HG03442 (cell line): Measurements from ENCODE around the gene WDPCP.
"Not testable (repeated sequence)": the region's sequence is repeated elsewhere in the genome, so short reads cannot be mapped to it uniquely, and the experiment has no call there.

Experiments used
- ATAC-seq: cut with Tn5 transposase; IDR thresholded peaks from one replicate; pipeline ENCODE4 v1.9.1; 2021; ENCODE audit warnings: mild to moderate bottlenecking, moderate library complexity; ENCODE audit not compliant: unreplicated experiment

WDPCP gene

GRCh38 chr2:63465633-63466032 is 122.6 kb downstream of the WDPCP start:
- no peak for ATAC-seq

GRCh38 chr2:63463142-63463541 is 125.1 kb downstream of the WDPCP start:
- no peak for ATAC-seq

- no peak for ATAC-seq
Measured at GRCh38 chr2:63446658-63447057, 141.6 kb downstream of the WDPCP start.

GRCh38 chr2:63444565-63445288 is 143.6 kb downstream of the WDPCP start:
- ATAC-seq: no peak

GRCh38 chr2:63440612-63441011 is 147.7 kb downstream of the WDPCP start:
- no peak for ATAC-seq

GRCh38 chr2:63438181-63438580 is 150.1 kb downstream of the WDPCP start:
- no peak for ATAC-seq

- ATAC-seq: no peak
Measured at GRCh38 chr2:63436488-63436887, 151.8 kb downstream of the WDPCP start.

- no peak for ATAC-seq
Measured at GRCh38 chr2:63435070-63435469, 153.2 kb downstream of the WDPCP start.

GRCh38 chr2:63434024-63435001 is 154.0 kb downstream of the WDPCP start:
- ATAC-seq: no peak

GRCh38 chr2:63432373-63432772 is 155.9 kb downstream of the WDPCP start:
- no peak for ATAC-seq

GRCh38 chr2:63425606-63426005 is 162.7 kb downstream of the WDPCP start:
- no peak for ATAC-seq

GRCh38 chr2:63425079-63425416 is 163.2 kb downstream of the WDPCP start:
- peak; percentile 90 for ATAC-seq

- peak; percentile 23 for ATAC-seq
Measured at GRCh38 chr2:63424329-63425078, 163.8 kb downstream of the WDPCP start.

- ATAC-seq: no peak
Measured at GRCh38 chr2:63422556-63422955, 165.7 kb downstream of the WDPCP start.

- ATAC-seq: no peak
Measured at GRCh38 chr2:63408530-63408929, 179.7 kb downstream of the WDPCP start.

- ATAC-seq: no peak
Measured at GRCh38 chr2:63406641-63407040, 181.6 kb downstream of the WDPCP start.

GRCh38 chr2:63403820-63404219 is 184.5 kb downstream of the WDPCP start:
- no peak for ATAC-seq

- ATAC-seq: not testable (repeated sequence)
Measured at GRCh38 chr2:63402889-63403288, 185.4 kb downstream of the WDPCP start.

GRCh38 chr2:63399156-63399555 is 189.1 kb downstream of the WDPCP start:
- ATAC-seq: no peak

- ATAC-seq: no peak
Measured at GRCh38 chr2:63379451-63379850, 208.8 kb downstream of the WDPCP start.

GRCh38 chr2:63378589-63378988 is 209.7 kb downstream of the WDPCP start:
- no peak for ATAC-seq
